Liver (tissue), 3 donors: ENCODE results near the gene NEK5.

ENCODE experiments used
- HNF4A ChIP-seq, 2 donors: conservative IDR thresholded peaks; 2 replicates each; pipeline ENCODE4 v1.6.1; 2016; ENCODE audit warnings: antibody characterized with exemption in 2 of 2, mild to moderate bottlenecking in 2 of 2
- SP1 ChIP-seq: IDR thresholded peaks from 2 replicates; pipeline ENCODE4 v1.6.1; 2018; ENCODE audit warnings: antibody characterized with exemption, mild to moderate bottlenecking
- YY1 ChIP-seq: IDR thresholded peaks from 2 replicates; pipeline ENCODE4 v1.6.1; 2016; ENCODE audit warnings: antibody characterized with exemption, mild to moderate bottlenecking
- TF ChIP-seq, protein P1 (sequence below): fragments of 150-350 bp; IDR thresholded peaks from 2 replicates; pipeline ENCODE4 v1.5.1; 2017; ENCODE audit warnings: improper control_type of control experiment, low read depth, low read length; ENCODE audit not compliant: missing input control
- TF ChIP-seq, protein P2 (sequence below): IDR thresholded peaks from 2 replicates; pipeline ENCODE4 v1.6.1; 2016; ENCODE audit warnings: antibody characterized with exemption
- TF ChIP-seq, protein P3 (sequence below): IDR thresholded peaks from 2 replicates; pipeline ENCODE4 v1.6.1; 2016; ENCODE audit warnings: antibody characterized with exemption
- donor health status: healthy.
- donor health status: healthy.

DNA sequence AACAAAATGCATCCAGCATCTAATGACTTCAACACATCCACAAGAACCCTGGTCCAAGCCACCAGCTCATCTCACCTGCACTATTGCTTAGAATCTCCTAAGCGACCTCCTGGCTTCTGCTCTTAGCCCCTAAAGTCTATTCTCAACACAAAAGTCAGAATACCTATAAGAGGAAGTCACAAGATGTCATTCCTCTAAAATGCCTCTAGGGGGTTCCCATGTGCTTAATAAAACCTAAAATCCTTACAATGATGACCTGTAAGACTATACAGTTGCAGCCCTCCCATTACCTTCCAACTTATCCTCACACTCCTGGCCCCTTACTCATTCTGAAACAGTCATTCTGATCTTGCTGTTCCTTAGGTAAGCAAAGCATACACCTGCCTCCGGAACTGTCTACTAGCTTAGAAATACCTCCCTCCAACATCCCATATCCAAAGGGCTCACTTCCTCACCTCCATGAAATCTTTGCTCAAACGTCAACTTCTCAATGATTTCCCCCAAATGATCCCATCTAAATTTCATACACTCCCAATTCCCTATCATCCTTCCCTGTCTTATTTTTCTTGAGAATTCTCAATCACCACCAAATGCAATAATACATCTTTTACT, 127.6 kb downstream of the NEK5 start:
- TF ChIP-seq, protein P1, sequence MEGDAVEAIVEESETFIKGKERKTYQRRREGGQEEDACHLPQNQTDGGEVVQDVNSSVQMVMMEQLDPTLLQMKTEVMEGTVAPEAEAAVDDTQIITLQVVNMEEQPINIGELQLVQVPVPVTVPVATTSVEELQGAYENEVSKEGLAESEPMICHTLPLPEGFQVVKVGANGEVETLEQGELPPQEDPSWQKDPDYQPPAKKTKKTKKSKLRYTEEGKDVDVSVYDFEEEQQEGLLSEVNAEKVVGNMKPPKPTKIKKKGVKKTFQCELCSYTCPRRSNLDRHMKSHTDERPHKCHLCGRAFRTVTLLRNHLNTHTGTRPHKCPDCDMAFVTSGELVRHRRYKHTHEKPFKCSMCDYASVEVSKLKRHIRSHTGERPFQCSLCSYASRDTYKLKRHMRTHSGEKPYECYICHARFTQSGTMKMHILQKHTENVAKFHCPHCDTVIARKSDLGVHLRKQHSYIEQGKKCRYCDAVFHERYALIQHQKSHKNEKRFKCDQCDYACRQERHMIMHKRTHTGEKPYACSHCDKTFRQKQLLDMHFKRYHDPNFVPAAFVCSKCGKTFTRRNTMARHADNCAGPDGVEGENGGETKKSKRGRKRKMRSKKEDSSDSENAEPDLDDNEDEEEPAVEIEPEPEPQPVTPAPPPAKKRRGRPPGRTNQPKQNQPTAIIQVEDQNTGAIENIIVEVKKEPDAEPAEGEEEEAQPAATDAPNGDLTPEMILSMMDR: peak; percentile 69
- TF ChIP-seq YY1 (no peak), SP1 (no peak), HNF4A (conservative IDR thresholded peaks at IDR 0.05) (no peak)
- TF ChIP-seq, protein P2, sequence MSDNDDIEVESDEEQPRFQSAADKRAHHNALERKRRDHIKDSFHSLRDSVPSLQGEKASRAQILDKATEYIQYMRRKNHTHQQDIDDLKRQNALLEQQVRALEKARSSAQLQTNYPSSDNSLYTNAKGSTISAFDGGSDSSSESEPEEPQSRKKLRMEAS: no peak
- TF ChIP-seq, protein P3, sequence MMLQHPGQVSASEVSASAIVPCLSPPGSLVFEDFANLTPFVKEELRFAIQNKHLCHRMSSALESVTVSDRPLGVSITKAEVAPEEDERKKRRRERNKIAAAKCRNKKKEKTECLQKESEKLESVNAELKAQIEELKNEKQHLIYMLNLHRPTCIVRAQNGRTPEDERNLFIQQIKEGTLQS: no peak
